GM18907 (cell line): ENCODE results near the gene FAU.

Experiments used
- ATAC-seq: cut with Tn5 transposase; IDR thresholded peaks from one replicate; pipeline ENCODE4 v1.9.1; 2021; ENCODE audit warnings: mild to moderate bottlenecking, moderate library complexity; ENCODE audit not compliant: unreplicated experiment

FAU gene

DNA sequence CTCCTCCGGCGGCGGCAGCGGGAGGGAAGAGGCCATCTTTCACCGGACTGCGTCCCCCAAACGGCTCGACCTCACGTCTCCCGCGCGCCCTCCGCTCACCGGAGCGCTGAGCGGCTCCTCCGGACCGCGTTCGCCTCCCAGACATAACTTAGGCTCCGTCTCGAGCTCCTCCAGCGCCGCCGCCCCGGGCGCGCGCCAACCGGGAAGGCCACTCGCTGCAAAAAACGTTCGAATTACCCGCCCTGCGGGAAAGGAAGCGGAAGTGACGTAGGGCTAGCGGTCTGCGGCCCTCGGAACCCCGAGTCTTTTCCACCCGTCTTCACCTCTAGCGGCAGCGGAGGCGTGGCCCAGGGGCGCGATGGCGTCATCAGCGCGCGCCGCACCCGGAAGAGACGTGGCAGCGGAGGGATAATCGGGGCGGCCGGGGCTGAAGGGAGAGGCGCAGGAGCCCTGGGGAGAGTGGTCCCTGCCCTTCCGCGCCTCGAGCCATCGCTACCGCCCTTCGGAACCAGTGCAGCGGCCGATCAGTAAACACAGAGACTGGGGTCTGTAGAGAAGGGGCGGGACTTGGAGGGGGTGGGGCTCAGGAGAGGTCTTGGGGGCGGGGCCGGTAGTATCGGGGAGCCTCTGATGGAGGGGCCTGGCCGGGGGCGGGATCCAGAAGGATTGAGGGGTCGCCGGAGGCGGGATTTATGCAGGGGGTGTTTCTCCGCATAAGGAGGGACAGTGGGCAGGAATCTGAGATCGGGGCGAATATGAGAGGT is 37.9 kb downstream of the FAU start, which contains the start of the genes CDCA5 and ZFPL1:
TSS of gene CDCA5 (minus strand) at position 207 of the 764 bp plus-strand sequence. CDS start at position 145, 62 bp downstream.
TSS of gene ZFPL1 (plus strand) at position 389 of the 764 bp plus-strand sequence. CDS start 477 bp downstream, outside the sequence.
- peak; percentile 77 for ATAC-seq

DNA sequence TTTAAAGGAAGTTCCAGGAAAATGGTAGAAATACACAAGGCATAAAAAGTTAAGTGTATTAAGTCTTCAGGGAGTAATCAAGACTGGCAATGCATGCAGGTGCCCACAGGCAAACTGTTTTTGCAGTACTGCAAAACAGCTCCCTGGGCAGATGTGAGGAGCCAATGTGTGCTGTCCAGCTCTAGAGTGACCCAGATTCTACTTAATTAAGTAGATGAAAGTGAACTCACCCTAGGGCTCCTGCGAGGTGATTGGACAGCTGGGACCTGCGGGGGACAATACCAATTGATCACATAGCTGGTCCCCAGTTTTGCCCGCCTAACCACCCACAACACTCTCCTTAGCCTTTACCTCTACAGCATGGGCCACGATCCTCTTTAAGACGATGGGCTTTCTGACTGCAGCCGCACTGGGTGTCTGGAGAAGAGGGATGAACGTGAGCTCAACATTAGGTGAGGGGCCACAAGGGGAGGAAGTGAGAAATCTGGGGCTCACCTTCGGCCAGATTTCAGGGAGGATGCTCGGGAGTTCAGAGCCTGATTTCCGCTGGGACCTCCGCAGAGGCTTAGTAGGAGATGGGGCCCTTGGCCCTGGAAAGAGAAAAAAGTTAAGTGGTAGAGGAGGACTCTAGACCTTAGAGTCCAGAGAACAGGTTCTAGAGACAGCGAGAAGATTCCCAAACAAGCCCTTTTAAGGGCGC is 38.6 kb downstream of the FAU start:
- peak; percentile 20 for ATAC-seq

DNA sequence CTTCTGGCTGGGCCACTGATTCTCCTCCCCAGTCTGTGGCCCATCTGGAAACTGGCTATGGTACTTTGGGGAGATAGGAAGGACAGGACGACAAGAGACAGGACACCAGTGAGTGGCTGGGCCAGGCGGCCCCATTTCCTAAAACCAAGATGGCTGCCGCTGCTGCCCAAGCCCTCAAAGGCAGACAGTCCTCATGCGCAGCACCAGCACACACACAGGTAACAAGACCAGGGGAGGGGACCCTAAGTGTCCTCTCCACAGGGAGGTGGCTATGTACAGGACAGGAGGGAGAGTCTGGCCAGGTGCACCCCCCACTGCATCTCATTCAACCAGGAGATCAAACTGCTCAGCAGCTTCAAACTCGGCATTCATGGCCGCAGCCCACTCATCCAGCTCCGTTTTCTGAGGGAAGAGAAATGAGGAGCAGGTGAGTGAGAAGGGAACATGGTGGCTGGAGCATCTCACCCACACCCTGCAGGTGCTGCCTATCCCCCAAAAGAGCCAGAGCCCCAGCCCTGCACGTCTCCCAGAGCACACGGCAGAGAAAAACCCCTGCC is 43.1 kb downstream of the FAU start:
- no peak for ATAC-seq

DNA sequence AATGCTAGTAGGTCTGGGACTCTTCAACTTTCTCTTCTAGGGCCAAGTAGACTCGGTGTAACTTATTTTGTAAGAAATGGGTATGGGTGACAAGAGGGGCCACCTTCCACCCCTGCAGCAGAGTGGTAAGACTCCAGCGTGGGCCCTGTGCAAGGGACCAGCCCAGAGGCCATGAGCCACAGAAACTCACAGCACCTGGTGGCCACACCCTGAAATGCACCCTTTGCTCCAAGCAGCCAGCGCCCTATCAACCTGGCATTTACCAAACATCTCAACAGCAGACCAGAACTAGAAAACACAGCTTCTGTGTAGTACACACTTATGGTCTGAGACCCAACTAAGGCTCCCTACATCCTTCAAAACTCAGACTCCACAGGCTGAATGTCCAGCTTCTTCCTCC is 43.8 kb downstream of the FAU start:
- ATAC-seq = peak; percentile 49

DNA sequence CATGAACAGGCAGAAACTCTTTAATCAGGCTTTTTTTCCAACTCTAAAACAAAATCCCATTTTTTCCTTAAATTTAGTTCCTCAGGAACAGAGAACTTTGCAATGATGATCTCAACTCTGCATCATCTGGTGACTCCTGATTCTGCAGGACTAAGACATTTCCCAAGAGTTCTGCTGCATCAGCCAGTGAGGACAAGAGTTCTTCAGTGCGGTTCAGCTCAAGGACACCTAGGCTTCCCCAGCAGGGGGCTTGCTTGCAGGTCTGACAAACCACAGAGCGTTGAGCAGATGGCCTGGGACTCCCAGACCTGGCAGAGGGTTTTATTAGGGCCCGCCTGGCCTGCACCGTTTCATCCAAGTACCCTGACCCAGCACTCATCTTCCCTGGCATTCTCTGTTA is 44.5 kb downstream of the FAU start:
- ATAC-seq = no peak

DNA sequence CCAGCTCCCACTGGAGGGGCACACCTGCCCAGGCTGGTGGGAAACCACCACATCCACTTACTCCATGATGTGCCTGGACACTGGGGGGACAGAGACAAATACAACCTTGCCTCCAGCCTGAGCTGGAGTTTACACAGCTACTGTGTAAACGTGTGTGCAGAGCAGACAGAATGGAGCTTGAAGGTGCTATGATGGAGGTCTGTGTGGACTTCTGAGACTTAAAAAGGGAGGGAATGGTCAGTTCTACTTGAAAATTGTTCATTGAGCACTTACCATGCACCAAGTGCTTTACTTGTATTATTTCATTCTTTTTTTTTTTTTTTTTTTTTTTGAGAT is 49.3 kb downstream of the FAU start:
- ATAC-seq = no peak

DNA sequence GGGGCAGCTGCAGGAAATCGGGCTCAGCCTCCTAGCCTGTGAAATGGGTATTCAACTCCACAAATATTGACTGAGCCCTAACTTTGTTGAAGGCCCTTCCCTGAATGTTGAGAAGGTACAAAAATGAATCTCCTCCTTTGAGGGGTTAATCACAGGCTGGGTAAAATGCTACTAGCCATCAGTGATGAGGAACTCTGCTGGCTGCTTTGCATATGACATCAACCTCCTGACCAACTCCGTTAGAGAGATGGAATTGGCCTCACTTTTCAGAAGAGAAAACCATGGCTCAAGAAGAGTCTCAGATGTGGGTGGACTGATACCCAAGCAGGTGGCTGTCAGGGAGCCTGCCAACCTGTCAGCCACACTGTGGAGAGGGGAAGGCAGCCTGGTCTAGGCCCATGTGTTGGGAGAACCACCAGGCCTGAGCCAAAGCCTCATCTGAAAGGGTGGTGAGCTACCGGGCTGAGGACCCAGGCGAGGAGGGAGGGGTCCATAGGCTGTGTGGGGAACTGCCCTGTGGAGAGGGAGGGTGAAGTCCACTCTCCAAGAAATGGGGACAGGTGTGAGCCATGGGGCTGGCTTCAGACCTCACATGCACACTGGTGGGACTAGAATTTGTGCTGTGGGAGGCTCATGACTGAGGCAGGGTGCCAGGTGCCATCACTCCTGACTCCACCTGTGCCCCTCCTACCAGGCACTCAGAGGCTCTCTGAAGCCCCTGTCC is 49.9 kb downstream of the FAU start:
- no peak for ATAC-seq
